GM18868 (cell line): ENCODE data around the gene BEST2.

Source experiments
- ATAC-seq: cut with Tn5 transposase; IDR thresholded peaks from one replicate; pipeline ENCODE4 v1.9.1; 2021; ENCODE audit warnings: mild to moderate bottlenecking, moderate library complexity; ENCODE audit not compliant: unreplicated experiment

Gene BEST2

DNA sequence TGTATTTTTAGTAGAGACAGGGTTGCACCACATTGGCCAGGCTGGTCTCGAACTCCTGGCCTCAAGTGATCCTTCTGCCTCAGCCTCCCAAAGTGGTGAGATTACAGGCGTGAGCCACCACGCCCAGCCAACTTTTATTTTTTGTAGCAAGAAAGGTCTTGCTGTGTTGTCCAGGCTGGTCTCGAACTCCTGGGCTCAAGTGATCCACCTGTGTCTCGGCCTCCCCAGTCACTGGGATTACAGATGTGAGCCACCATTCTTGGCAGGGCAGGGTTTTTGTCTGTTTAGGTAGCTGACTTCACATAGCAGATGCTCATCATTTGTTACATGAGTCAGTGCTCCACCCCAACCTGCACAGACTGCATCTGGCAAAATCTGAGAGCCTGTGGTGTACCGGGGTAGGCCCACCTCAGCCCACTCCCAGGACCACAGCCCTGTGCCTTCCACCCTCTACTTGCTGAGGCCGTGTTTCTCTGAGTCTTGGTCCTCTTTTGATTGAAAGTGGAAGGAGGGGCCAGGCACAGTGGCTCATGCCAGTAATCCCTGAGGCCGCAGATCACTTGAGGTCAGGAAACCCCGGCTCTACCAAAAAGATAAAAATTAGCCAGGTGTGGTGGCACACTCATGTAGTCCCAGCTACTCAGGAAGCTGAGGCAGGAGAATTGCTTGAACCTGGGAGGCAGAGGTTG, 23.7 kb upstream of the BEST2 start:
- ATAC-seq, result no peak

DNA sequence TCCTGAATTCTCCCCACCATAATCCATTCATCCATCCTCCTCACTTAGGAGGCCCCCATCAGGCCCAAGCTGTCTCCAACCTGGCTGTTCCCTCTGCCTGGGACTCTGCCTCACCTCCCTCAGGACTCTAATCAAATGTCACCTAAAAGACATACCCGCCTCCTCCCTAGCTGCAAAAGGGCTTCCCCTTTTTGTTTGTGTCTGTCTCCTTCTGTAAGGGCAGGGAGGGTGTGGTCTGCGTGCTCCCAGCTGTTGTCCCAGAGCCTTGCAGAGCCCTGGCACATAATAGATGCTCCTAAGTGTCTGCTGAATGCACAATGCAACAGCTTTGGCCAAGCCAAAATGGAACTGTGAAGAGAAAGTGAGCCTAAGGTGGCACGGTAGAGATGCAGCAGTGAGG, 21.5 kb upstream of the BEST2 start:
- ATAC-seq, result no peak

DNA sequence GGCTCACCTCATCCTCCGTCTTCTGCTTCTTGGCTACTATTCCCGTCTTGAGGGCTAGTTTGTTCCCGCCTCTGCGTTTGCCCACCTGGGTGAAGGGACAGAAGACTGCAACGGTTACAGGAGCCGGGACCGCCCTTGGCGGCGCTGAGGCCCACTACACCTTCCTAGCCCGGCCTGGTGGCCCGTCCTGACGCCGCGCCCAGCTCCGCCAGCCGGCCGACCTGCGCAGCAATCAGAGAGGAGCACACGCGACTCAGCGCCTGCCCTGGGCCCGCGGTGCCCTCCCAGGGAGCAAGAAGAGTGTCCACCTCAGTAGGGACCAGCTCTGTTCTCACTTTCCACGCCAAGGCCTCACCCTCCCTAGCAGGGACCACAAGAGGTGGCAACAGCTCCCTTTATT, 20.3 kb upstream of the BEST2 start:
- no peak for ATAC-seq

DNA sequence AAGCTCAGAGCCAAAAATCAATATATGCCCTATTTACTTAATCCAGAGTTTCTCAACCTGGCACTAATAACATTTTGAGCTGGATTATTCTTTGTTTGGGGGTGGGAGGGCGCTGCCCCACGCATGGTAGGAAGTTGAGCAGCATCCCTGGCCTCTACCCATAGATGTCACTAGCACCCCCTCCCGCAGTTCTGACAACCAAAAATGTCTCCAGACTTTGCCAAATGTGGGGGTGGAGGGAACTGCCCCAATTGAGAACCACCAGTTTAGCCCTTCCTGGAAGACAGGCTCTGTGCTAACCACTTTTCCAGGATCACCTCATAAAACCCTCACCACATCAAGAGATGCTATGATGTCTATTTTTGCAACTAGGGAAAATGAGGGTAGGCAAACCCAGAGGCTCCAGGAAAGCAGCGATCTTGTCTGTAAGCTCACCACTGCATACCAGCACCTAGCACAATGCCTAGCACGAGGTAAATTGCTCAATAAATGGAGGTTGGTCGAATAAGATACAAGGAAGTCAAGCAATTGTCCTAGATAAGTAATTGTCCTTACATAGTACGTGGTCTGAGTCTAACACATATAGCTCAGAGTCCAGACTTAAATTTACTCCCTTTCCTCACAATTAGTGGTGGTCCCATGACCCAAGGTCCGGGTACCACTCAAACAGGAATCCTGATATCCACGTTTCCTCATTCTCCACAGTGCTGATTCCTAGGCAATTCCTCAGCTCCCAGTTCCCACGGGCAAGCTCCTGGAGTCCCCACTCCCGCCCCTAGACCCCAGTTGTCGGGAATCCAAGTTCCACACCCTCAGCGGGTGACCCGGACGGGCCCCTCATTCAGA, 18.0 kb upstream of the BEST2 start:
- no peak for ATAC-seq

DNA sequence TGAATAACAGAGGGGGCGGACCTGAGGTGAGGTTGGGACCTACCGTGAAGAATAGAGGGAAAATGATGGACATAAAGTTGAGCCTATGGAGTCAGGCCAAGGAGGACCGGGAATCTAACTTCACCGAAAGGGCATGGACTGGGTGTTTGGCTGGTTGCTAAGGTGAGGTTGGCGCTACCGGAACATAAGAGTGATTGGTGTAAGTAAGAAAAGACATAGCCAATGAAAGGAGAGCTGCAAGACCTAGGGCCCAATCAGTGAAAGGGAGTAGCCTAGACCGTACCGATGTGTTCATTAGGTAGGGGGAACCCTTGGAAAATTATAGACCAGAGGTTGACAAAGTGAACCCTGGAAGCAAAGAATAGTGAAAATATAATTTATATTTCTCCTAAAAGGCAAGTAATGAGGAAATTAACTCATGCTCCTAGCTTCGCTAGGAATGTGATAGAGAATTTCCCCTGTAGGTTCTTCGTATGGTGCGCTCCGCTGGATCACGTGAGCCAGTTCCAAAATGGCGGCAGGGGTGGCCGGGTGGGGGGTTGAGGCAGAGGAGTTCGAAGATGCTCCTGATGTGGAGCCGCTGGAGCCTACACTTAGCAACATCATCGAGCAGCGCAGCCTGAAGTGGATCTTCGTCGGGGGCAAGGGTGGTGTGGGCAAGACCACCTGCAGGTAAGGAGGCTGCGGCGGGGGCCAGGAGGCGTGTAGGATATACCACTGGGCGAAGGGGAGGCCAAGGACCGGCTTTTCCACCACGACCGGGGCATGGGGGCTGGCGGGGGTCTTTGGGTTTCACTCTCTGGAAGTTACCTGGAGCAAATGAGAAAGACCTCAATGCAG, 14.4 kb upstream of the BEST2 start, which contains the start of gene GET3:
GET3 (plus strand) TSS at position 503 of the 840 bp plus-strand sequence; CDS start at position 512, 9 bp downstream.
- ATAC-seq, result peak; percentile 80

DNA sequence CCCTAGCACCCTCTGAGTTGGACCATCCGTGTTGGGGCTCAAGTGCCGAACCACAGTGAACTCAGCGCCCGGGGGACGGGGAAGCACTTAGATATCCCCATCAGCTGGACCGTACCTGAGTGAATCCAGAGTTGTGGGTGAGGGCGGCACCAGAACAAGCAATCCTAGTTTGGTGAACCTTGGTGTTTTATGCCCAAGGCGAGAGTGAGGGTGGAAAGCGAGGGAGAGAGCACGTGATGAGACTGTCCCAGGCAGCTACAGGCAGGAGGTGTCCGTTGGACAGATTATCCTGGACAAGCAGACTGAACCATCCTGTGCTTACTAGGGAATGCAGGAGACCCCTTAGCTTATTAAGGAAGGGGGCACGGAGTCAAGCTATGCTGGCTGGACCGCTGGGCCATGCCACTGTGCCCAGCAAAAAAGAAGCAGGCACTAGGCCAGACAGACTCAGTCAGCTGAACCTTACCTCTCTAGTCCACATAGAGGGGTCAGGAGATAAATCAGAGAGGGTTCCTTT, 13.7 kb upstream of the BEST2 start:
- no peak for ATAC-seq

DNA sequence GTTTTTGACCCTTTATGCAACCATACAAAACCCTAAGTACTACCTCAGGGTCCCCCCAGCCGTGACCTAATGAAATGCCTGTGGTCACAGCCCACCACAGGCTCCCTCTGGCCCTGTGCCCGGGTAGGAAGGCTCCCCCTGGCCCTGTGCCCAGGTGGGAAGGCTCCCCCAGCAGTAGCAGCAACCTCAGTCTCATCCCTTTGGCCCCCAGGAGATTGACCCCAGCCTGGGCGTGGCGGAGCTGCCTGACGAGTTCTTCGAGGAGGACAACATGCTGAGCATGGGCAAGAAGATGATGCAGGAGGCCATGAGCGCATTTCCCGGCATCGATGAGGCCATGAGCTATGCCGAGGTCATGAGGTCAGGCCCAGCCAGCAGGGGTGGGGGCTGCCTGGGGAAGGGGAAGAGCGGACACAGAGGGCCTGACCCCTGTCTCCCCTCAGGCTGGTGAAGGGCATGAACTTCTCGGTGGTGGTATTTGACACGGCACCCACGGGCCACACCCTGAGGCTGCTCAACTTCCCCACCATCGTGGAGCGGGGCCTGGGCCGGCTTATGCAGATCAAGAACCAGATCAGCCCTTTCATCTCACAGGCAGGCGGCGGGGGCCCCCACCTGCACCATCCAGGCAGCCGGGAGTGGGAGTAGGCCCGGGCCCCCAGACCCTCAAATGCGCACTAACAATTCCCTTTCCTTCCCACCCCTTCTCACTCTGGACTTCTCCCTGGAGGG, 6.3 kb upstream of the BEST2 start:
- ATAC-seq, result no peak

DNA sequence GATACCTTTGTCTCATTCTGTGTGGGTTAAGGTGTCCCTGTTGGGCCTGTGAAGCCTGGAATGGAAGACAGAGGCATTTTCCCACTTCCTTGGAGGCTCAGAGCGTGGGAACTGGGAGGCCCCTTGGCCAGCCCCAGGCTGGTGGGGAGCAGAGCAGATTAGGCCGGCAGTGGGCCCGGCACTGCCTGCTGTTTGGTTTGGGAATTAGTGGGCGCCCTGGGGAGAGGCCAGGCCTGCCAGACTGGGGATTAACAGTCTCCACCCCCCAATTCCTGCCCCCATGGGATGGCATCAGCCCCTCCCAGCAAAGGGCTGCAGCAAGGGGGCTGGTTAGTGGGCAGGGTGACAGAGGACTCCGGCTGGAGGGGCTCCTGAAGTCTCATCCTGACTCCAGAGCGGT, 3.1 kb upstream of the BEST2 start:
- no peak for ATAC-seq

DNA sequence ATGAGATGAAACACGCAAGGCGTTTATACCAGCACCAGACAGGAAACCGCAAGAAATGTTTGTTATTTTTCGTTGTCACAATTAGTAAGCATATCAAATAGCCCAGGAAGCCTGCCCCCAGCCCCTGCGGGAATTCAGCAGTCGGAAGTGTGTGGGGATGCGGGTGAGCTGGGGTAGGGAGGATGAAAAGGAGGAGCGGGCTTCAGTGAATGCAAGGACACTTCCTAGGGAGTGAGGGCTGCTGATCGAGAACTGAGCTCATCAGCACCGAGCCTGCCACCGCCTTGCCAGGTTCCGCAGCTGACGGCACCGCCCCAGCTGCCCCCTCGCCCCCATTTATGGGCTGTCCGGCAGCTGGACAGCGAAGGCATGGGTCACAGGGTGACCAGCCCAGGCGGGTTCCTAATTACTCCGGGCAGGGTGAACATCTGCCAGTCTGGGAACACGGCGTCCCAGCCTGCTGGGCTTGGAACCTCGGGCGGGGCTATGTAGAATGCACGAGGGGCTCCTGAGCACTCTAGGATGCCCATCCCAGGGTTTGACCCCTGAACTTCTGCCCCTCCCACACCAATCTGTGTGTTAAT, 1.6 kb upstream of the BEST2 start:
- ATAC-seq, result no peak

DNA sequence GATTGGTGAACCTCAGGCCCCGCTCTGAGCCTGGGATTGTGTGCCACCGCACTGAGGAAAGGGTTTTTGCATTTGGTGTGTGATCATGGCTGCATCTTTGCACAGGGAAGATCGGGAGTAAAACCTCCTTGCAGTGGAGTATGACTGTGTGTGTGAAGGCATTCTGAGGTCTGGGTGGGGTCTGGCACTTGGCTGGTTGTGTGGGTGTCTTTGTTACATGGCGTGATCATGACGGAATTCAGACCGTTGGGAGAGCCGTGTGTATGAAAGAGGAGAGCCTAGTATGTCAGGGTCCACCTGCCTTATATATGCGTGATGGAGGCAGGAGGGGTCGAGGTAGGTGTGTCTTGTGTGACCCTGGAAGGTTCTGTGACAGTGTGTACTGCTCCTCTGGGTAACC, 740 bp upstream of the BEST2 start:
- ATAC-seq, result no peak

DNA sequence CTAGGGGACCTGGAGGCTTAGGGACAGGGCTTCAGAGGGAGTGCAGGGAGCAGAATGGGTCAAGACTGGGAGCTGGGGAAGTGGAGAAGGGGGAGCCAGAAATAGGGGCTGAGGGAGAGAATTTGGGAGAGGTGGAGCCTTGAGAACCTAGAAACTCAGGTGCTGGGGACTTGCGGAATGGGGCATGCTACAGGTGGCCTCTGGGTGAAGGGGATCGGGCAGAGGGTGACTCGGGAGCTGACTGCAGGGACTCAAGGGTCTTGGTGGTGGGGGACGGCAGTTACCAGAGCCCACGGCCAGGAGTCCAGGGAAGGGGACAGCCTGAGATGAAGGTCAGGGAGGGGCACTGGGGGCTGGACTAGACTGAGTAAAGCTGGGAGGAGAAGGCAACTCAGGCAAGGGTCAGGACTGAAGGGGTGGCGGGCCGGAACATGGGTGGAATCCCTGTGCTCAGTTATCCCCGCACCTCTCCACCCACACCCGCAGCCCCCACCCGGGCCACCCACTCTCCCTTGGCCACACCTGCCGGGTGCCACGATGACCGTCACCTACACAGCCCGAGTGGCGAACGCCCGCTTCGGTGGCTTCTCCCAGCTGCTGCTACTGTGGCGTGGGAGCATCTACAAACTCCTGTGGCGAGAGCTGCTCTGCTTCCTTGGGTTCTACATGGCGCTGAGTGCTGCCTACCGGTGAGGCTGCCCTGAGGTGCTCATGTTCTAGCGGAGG, 628 bp downstream of the BEST2 start:
- ATAC-seq, result no peak

DNA sequence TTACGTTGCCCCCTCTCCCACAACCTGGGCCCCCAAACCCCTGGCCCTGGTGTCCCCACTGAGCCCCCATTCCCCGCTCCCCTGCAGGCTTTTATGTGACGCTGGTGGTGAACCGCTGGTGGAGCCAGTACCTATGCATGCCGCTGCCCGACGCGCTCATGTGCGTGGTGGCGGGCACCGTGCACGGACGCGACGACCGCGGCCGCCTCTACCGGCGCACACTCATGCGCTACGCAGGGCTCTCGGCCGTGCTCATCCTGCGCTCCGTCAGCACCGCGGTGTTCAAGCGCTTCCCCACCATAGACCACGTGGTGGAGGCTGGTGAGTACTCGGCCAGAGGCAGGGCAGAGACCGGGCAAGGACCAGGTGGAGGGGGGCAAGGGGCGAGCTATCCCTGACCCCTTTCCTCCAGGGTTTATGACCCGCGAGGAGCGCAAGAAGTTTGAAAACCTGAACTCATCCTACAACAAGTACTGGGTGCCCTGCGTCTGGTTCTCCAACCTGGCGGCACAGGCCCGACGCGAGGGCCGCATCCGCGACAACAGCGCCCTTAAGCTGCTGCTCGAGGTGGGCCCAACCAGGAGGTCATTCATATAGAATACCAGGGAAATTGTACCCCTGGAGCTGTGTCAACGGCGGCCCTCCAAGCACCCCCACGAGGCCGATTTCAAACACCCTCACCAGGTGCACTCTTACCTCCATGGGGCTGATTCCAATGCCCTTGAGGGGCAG, 3.0 kb downstream of the BEST2 start:
- ATAC-seq, result no peak

DNA sequence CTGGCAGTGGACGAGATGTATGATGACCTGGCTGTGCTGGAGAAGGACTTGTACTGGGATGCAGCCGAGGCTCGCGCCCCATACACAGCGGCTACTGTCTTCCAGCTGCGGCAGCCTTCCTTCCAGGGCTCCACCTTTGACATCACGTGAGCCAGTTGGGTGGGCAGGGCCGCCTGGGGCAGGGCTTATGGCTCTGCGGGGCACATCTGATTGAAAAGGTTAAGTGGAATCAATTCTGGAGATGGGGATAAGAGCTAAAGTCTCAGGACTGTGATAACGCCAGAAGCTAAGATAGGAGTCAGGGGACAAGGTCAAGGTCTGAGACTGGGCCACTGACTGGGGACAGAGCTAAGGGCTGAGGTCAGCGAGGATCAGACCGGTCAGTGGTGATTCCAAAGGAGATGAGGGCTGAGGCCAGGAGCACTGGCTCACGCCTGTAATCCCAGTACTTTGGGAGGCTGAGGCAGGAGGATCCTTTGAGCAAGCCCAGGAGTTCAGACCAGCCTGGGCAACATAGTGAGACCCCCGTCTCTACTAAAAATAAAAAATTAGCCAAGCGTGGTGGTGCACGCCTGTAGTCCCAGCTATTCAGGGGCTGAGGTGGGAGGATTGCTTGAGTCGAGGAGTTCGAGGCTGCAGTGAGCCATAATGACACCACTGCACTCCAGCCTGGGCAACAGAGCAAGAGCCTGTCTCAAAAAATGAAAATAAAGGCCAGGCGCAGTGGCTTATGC, 4.7 kb downstream of the BEST2 start:
- ATAC-seq, result no peak

DNA sequence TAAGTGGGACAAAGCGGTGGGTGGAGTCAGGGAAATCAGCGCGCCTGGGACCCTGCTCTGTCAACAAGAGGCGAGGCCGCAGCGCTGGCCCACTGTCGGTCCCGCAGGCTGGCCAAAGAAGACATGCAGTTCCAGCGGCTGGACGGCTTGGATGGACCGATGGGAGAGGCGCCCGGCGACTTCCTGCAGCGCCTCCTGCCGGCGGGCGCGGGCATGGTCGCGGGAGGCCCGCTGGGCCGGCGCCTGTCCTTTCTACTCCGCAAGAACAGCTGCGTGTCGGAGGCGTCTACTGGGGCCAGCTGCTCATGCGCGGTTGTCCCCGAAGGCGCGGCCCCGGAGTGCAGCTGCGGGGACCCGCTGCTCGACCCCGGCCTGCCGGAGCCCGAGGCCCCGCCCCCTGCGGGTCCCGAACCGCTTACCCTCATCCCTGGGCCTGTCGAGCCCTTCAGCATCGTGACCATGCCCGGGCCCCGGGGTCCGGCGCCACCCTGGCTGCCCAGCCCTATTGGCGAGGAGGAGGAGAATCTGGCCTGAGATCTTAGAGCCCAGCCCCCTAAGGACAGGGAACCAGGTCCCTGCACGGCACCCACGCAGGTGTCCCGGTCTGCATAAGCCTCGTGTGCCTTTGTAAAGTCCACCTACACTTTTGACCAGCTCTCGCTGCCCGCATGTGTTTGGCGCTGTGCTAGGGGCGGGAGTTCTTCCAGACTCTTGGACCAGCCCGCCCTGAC, 6.1 kb downstream of the BEST2 start:
- no peak for ATAC-seq

DNA sequence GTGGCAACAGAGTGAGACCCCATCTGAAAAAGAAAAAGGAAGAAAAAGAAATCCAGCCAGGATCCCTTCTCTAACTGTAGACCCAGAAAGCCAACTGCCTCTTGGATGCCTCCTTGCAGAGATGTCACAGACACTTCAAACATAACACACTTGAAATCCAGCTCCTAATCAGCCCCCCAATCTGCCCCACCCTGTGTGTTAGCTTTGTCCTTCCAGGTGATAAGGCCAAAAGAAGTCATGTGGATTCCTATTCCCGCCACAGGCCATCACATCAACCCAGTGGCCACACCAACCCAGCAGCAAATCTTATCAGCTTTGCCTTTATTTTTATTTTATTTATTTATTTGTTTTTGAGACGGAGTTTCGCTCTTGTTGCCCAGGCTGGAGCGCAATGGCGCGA, 8.1 kb downstream of the BEST2 start:
- ATAC-seq, result no peak

DNA sequence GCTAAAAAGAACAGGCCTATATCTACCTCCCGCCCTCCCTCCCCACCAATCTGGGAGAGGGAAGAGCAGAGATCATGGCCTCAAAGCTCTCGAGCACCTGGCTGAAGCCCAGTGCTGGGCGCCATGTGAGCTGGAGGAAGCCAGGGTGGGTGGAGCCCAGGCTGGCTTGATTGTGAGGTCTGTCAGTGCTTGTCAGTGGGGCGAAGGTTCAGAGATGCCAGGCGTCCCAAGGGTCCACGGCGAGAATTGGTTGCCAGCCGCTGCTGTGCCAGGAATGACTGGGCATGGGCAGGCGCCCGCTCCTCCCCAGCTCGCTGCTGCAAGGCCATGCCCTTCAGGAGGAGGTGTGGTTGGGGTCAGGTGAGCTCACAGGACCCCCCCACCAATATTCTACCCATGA, 11.5 kb downstream of the BEST2 start:
- ATAC-seq, result no peak

DNA sequence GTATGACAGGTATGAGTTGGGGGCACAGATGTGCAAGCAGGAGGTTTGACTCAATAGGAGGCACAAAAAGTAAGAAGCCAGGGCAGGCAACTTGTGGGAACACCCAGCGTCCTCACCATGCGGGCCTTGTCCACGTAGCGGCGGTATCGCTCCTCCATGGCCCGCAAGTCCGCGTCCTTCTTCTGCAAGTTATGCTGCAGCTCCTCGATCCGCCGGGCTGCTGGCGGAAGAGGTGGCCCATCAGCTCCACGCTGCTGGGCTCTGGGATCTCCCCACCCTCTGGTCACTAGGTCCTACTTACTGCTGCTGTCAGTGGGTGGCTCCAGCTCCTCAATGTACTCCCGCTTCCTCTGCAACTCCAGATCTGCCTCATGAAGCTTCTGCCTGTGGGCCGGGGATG, 13.1 kb downstream of the BEST2 start:
- ATAC-seq, result no peak
